CD4-positive, alpha-beta T cell treated with Interferon alpha-2 for 1 hour (primary cell): Measurements from ENCODE around the gene LBR.
A peak's percentile ranks its signal among the peaks of the same experiment; 100 is the strongest.
"Not testable (repeated sequence)": the region's sequence is repeated elsewhere in the genome, so short reads cannot be mapped to it uniquely, and the experiment has no call there.

ENCODE experiments used
- DNase-seq, 2 donors: peaks; one replicate each; pipeline ENCODE4 v3.0.0-alpha.2; 2020 to 2022

Gene LBR

DNA sequence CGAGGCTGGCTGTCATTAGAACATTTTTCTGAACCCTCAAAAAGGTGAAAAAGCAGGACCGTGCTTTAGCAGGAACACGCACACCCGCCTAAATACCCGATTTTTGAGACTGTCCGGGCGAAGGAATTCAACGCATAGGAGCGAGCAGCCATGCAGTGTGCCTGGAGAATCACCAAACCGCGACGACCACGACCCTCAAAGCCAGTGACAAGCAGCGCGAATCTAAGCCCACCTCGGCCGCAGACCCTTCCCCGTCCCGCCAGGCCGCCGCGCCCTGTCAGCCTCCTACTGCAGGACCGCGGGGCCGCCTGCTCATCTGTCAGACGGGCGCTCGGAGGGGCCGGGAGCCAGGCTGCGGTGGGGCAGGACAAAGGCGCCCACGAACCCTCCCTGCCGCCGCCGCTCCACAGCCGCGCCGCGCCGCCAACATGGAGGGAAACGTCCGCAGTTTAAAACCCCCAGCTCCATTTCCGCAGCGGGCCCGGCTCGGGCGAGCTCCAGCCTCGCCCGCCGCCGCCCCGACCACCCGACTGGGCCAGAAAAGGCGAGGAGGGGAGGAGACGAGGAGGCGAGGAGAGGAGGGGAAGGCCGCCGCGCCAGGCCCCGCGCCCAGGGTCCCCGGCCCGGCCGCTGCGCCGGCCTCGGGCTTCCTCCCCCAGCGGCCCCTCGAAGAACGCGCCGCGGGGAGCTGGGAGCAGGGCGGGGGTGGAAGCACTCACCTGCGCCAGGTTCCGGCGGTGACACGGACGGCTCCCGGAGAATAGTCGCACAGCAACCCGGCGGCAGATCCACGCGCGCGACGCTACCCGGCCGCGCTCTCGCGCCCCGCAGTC lies at the start of gene LBR:
Gene LBR (minus strand): TSS at position 804 of the 833 bp plus-strand sequence. CDS start 3,963 bp downstream, outside the sequence.
- DNase-seq = no peak

DNA sequence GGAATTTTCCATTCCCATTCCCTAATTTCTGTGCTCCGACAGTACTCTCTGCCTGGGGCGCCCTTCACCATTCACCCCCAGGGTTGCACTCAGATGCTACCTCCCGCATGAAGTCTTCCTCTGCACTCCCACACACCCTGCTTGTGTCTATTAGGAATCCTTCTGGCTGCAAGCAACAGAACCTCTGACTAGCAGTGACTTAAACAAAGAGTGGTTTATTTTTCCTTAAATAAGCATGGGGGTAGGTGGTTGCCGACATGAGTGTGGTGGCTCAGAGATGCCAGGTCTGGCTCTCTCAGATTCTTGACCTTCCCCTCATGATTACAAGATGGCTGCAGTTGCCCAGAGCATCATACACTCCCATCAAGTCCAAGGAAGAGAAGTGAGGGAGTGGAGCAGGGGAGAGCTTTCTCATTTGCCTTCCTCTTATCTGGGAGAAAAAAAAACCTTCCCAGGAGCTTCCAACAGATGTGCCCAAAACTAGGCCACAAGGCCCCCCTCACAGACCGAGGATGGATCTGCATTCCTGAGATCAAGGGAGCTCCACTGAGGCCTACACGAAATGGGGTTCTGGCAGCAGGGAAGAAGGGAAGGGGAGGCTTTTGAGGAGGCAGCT lies 49.6 kb upstream of the LBR start:
- no peak for DNase-seq

DNA sequence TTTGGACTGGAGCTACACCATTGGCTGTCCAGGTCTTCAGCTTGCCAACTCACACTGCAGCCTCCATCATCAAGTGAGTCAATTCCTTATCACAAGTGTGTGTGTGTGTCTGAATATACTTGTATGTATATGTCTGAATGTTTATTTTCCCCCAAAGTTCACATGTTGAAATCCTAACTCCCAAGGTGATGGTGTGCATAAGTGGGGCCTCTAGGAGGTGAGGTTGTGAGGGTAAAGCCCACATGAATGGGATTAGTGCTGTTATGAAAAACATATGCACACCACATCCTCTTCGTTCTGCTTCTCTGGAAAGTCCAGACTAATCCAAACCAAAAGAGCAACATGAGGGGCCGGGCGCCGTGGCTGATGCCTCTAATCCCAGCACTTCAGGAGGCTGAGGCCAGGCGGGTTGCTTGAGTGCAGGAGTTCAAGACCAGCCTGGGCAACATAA lies 48.7 kb upstream of the LBR start:
- no peak for DNase-seq

DNA sequence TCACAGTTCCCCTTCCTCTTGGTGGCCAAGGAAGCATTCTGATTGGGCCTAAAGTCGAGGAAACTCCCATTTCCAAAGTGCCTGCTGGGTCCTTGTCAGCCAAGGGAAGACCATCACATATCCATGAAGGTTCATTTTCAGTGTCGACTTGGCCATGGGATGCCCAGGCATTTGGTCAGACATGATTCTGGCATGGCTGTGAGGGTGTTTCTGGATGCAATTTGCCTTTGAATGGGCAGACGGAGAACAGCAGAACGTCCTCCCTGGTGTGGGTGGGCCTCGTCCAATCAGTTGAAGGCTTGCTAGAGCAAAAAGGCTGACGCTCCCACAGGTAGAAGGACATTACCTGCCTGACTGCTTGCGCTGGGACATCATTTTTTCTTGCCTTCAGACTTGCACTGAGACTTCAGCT lies 48.3 kb upstream of the LBR start:
- no peak for DNase-seq

DNA sequence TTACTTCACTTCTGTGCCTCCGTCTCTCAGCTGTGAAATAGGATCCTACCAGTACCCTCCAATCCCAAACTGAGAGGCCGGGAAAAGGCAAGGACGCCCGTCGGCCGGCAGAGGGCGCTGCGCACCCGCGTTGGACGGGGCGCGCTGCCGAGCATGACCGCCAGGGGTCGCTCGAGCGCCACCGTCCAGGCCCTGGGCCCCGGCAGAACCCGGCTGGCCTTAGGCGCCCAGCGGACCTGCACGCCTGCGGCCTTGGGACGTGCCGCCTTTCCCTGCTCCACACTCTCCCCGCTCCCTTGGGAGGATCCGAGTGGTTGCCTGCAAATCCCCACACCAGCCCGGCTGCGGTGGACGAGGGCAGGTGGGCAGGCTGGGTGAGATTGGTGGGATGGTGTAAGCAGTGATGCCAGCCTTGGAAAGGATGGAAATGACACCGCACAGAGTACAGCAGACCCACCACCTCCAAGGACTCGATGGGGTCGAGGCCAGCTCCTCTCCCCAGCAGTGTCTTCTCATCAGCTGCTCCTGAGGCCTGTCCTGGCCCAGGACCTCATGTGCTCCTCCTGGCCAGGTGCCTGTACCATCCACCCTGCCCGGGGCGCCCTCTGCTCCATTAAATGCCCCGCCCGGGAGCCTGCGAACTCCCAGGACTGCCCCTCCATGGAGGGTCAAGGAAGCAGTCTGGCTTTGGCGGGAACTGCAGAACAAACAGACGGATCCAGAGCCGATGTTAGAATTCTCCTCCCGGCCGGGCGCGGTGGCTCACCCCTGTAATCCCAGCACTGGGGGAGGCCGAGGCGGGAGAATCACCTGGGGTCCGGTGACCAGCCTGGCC lies 47.4 kb upstream of the LBR start:
- DNase-seq = peak; percentile 54 to 75

DNA sequence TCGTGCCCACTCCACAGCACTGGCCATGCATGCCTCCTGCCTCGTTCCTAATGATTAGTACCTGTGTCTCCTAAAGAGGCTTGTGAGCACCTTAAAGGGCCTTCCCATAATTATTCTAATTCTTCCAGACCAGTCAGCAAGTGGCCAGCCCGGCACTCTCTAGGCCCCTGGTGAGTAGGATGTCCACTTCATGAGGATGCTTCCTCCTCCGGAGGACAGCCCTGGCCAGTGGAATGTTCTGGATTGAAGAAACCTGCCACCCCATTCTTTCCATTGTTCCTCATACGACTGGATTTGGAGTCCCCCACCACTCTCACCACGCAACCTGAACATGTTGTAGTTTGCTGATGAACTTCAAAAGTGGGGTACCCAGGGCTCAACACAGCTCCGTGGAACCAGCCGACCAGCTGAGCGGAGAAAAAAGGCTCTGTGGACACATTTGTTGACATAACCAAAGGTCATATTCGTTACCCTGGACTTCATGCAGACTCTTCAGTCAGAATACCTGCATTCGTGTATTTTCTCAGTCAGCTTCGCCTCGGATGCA lies 46.7 kb upstream of the LBR start:
- DNase-seq = no peak

DNA sequence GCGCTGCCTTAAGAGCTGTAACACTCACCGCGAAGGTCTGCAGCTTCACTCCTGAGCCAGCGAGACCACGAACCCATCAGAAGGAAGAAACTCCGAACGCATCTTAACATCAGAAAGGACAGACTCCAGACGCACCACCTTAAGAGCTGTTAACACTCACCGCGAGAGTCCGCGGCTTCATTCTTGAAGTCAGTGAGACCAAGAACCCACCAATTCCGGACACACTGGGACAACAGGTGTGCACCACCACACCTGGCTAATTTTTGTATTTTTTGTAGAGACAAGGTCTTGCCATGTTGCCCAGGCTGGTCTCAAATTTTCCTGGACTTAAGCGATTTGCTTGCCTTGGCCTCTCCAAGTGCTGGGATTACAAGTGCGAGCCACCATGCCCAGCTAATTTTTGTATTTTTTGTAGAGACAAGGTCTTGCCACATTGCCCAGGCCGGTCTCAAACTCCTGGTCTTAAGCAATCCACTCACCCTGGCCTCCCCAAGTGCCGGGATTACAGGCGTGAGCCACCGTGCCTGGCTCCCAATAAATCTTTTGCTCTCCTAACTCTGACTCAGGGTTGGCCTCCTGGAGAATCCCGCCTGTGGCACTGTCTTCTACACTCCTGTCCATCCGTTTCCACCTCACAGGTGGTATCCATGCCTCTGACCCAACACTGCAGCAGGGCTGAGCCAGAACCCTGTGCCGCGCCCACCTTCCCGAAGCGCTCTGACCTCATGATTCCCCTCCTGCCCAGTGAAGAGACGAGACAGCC lies 46.0 kb upstream of the LBR start:
- not testable (repeated sequence) for DNase-seq

DNA sequence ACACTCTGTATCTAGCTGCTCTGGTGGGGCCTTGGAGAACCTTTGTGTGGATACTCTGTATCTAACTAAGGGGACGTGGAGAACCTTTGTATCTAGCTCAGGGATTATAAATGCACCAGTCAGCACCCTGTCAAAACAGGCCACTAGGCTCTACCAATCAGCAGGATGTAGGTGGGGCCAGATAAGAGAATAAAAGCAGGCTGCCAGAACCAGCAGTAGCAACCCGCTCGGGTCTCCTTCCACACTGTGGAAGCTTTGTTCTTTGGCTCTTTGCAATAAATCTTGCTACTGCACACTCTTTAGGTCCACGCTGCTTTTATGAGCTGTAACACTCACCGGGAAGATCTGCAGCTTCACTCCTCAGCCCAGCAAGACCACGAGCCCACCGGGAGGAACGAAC lies 45.4 kb upstream of the LBR start:
- DNase-seq = peak; percentile 30 to 59

DNA sequence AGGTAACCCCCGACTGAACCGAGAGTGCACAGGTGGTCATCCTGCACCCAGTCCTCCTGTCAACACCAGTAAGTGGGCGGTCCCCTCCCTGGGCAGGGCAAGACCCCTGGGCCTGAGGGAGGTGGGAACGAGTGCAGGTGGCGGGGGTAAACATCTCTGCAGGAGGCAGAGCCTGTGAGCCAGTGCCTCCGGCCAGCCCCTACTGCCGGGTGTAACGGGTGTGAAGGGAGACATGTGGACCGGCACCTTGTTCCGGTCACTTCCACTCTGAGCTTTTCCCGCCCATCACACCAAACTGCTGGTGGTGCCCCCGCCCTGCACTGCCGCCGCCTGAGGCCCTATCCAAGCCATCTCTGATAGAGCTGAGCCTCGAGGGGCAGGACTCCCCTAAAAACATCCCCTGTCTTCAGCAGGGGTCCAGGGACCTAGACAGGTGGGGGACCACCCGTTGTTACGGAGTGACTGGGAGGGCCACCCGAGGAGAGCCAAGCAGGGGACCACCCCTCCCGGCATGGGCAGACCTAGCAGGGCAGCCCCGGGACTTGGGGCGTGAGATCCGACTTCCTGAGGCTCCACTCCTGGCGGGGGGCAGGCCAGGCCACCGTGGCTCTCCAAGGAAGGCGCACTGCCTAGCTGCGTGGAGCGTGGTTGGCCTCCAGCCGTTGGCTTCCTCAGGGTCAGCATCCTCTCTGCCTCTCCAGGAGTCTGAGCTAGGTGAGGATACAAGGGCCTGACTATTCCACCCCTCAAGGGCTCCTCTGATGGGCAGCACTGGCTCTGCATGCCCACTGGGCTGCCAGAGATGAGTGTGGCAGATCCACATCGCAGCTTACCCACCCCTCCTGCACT lies 43.8 kb upstream of the LBR start:
- no peak for DNase-seq

DNA sequence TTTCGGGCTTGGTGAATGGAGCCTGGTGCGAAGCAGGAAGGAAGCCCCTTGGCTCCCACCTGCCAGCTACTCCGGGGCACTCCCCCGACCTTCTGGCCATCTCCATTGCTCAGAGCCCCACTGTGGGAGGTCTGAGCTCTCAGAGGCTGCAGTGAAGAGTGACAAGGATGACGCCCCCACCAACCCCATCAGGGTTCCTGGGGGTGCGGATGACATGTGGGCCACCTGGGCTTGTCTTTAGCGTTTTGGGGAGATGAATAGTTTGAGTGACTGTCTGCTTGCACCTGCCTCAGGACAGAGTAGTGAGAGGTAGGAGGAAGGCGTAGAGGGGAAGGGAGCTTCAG lies 43.2 kb upstream of the LBR start:
- DNase-seq = no peak

DNA sequence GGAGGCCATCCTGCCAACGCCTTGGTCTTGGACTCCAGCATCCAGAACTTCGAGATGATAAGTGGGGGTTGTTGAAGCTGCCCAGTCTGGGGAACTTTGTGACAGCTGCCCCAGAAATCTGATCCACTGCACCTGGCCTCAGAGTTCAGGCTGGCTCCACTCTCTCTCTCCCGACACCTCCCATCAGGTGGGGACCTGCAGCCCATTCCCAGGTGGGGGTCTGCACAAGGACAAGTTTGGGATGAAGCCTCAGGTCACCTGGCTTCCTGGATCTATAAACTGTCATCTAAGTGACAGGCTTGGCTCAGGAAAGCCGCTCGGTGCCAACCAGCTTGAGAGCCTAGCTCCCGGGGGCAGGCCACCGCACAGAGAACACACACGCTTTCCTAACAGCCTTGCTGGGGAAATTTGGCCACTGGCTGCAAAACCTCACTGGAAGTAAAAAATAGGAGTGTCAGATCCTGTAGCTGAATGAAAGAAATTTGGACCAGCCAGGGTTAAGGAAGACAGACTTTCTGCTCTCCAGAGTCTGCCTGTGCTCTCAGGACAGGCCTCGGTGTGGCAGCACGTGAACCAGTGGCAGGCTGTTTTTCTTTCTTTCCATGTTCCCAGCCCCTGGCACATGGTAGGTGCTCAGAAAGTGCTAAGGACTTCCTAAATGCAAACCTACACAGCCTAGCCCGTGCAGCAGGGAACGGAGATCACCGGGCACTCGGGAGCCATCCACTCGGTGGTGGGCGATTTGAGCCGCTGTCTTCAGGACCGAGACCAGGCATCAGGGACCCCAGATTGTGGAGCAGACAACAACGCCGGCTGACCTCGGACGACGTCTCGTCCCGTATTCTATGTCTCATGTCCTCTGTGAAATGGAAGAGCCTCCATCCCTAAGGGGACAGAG lies 42.6 kb upstream of the LBR start:
- no peak for DNase-seq

DNA sequence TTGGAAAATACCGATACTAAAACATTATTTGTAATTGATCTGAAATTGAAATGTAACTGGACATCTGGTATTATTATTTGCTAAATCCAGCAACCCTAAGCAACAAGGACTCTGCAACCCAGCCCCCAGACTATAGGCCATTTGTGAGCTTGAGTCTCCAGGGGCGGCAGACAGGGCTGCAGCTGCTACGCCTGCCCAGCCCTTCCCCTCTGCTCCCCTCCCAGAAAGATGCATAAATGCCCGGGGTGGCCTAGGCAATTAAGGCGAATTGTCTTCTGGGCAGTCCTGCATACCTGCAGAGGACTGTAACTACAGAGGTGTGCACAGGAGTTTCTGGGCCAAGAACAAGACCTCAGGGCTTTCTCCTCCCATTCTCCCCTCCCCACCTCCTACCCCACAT lies 41.2 kb upstream of the LBR start:
- DNase-seq = no peak

DNA sequence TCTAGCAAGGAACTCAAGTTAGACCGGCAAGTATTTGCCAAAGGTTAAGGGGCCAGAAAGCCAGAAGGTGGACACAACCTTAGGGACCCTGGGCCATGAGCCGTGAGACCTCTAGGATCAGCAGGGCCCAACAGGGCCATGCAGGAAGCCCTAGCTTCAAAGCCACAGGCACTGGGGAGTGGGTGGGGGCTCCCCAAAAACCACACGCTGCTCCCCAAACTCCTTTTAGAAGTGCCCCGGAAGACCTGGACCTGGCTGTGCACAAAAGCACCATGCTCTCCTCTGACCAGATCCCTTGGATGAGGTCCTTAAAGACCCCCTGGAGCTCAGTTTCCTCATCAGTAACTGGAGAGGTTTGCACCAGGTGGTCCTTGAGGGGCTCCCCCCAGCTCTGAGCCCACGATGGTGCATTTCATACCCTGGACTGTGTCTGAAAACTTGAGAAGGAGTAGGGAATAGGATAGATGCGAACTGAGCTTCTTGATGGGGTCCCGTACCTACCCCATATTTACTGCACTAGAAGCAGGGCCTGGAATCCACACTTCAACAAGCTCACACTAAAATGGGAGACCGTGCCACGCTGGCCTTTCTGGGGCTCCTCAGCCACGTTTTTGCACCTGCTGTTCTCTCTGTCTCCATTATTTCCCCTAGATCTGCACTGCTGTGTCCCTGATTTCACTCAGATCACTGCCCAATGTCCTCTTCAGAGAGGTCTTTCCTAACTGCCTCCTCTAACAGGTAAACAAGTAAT lies 40.6 kb upstream of the LBR start:
- DNase-seq = no peak

DNA sequence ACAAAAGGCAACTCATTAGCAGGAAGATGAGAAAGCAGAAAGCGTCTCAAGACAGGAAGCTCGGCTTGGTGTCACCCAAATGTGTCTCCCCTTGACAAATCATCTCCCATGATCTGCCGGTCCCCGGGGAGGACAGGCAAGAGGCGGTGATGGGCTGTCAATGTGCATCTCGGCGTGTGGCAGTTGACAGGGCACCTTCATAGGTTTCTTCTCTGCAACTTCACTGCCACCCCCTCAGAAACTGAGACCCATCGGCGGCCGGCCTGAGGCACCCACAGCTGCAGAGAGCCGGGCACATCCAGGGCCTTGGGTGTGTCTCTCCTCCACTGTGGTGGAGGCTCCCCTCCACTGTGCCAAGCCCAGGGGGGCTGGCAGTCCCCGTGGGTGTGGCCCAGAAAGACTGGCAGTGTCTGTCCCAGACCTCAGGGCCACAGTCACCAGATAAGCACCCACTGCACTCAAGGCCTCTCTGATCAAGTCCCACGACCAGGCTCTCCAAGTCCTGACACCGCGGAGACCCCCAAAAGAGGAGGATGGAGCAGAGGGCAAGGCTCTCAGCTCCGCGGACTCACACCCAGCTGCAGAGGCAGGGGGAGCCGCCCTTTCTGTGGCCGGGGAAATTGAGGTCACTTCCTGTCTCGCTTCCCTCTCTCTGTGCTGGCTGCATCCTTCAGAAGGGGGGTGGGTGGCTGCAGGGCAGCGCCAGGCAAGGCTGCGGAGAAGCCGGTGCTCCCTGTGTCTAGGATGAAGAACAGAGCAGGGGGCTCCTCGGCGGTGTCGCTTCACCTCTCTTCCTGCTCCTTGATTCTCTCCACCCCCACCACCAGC lies 39.6 kb upstream of the LBR start:
- peak; percentile 84 to 85 for DNase-seq

DNA sequence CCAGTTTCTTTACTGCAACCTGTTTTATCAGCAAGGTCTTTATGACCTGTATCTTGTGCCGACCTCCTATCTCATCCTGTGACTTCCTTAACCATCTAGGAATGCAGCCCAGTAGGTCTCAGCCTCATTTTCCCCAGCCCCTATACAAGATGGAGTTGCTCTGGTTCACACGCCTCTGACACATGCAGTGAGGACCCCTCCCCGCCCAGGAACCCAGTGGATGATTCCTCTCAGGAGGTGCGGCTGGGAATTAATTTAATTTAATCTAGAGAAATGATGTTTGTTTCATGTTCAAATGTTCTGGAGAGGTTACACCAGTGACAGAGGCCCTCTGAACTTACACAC lies 39.0 kb upstream of the LBR start:
- no peak for DNase-seq

DNA sequence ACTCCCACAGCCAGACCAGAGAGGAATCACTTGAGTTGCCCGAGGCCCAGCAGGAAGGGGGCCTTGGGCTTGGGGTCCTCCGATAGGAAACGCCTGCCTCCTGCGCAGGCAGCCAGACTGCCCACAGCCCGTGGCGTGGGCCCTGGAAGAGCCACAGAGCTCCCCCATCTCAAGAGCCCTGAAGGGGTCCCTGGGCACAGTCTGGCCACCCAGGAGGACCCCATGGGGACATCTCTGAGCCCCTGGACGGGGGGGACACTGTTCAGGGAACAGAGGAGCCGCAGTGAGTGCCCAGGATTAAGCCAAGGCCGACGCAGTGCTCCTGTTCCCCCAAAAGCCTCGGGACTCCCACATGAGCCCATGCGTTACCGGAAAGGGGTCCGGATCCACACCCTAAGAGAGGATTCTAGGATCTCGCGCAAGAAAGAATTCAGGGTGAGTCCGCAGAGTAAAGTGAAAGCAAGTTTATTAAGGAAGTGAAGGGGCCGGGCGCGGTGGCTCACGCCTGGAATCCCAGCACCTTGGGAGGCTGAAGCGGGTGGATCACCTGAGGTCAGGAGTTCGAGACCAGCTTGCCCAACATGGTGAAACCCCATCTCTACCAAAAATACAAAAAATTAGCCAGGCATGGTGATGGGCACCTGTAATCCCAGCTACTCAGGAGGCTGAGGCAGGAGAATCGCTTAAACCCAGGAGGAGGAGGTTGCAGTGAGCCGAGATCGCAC lies 38.1 kb upstream of the LBR start:
- DNase-seq = no peak

DNA sequence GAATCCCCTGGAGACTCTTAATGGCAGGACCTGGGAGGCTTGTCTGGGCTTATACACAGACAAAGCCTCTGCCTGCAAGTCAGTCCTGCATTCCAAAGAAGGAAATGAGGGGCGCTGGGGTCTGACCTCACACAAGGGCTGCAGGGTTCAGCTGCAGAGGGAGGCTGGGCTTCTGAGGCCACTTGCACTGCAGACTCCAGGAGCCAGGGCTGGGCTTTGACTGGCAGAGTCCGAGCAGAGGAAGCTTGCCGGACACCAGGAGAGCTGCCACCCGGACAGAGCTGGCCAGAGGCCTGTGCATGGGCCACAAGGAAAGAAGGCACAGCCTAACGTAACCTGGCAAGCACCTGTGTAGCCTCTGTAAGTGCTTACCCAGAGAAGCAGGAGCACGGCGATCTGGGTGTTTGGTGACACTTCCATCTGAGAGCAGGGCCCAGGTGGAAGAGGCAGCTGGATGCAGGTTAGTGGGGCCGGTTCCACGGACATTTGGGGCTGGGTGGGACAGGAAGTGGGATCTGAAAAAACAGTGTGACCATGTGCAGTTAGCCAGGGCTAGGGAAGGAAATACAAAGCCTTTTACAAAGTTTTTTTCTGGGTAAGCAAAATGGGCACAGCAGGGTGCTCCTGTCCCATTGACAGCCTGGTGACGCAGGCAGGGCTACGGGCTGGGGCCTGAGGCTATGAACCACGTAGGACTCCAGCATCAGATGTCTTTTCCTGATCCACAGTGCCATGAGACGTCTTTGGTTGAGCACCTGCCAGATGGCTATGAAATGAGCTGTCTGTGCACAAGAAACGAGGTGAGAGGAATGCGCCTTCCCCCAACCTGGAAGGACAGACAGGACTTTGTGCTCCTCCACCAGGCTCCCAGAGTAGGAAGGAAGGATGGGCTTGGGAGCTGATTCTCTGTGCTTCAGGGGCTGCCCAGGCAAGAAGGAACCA lies 37.3 kb upstream of the LBR start:
- DNase-seq = no peak
